ENCODE results near the gene PRRC2B.
"Not testable (repeated sequence)": the region's sequence is repeated elsewhere in the genome, so short reads cannot be mapped to it uniquely, and the experiment has no call there.

PRRC2B gene

GRCh38 chr9:131391020-131391419 lies 2.9 kb upstream of the PRRC2B start:
- TF ChIP-seq, protein P1, sequence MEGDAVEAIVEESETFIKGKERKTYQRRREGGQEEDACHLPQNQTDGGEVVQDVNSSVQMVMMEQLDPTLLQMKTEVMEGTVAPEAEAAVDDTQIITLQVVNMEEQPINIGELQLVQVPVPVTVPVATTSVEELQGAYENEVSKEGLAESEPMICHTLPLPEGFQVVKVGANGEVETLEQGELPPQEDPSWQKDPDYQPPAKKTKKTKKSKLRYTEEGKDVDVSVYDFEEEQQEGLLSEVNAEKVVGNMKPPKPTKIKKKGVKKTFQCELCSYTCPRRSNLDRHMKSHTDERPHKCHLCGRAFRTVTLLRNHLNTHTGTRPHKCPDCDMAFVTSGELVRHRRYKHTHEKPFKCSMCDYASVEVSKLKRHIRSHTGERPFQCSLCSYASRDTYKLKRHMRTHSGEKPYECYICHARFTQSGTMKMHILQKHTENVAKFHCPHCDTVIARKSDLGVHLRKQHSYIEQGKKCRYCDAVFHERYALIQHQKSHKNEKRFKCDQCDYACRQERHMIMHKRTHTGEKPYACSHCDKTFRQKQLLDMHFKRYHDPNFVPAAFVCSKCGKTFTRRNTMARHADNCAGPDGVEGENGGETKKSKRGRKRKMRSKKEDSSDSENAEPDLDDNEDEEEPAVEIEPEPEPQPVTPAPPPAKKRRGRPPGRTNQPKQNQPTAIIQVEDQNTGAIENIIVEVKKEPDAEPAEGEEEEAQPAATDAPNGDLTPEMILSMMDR (IDR thresholded peaks at IDR 0.05; ENCODE audit: control insufficient read depth, extremely low read depth, insufficient read depth): no peak
- no peak for DNase-seq (ENCODE audit: low read depth)
- H3K4me3 ChIP-seq (ENCODE audit: low read depth, low read length): no peak overlapping the region

- TF ChIP-seq, protein P1 (IDR thresholded peaks at IDR 0.05; ENCODE audit: control insufficient read depth, extremely low read depth, insufficient read depth): no peak
- H3K4me3 ChIP-seq (ENCODE audit: low read depth, low read length): no peak overlapping the region
- no peak for DNase-seq (ENCODE audit: low read depth)
Measured at GRCh38 chr9:131391504-131391903, 2.4 kb upstream of the PRRC2B start.

- peak overlapping the region; percentile 68 for H3K4me3 ChIP-seq (ENCODE audit: low read depth, low read length)
- DNase-seq (ENCODE audit: low read depth): no peak
Measured at GRCh38 chr9:131394464-131395156, 724 bp downstream of the PRRC2B start.

GRCh38 chr9:131395157-131396098 lies 1.5 kb downstream of the PRRC2B start:
- TF ChIP-seq, protein P1 (IDR thresholded peaks at IDR 0.05; ENCODE audit: control insufficient read depth, extremely low read depth, insufficient read depth): 0 out of 2 replicates have a peak, but pooled peaks have one; percentile 21
- peak overlapping the region; percentile 68 for H3K4me3 ChIP-seq (ENCODE audit: low read depth, low read length)
- DNase-seq (ENCODE audit: low read depth): peak; percentile 30

More at GRCh38 chr9:131394464-131395156, 724 bp downstream of the PRRC2B start:
- TF ChIP-seq, protein P1 (IDR thresholded peaks at IDR 0.05; ENCODE audit: control insufficient read depth, extremely low read depth, insufficient read depth): no peak

- not testable (repeated sequence) for DNase-seq (ENCODE audit: low read depth)
- peak overlapping the region; percentile 68 for H3K4me3 ChIP-seq (ENCODE audit: low read depth, low read length)
Measured at GRCh38 chr9:131396099-131396479, 2.2 kb downstream of the PRRC2B start.

DNA sequence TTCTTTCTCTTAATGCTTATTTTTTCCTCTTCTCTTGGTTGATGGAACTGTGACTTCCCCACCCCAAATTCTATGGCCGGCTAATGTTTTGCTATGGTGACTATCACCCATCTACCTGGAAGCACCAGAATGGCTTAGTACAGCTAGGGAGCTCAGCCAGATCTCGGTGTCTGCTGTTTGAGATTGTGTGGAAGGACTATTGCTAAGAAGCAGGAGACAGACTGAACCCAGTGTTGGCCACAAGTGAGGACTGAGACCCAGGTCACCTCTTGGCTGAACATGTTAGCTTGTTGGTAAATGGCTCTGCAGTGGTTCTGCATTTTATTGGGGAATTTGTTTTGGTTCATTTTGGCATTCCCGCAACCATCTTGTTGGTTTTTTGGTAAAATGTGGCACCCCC lies 2.7 kb downstream of the PRRC2B start:
- H3K4me3 ChIP-seq (ENCODE audit: low read depth, low read length): peak overlapping the region; percentile 68
- no peak for DNase-seq (ENCODE audit: low read depth)
- TF ChIP-seq, protein P1 (IDR thresholded peaks at IDR 0.05; ENCODE audit: control insufficient read depth, extremely low read depth, insufficient read depth): no peak

DNA sequence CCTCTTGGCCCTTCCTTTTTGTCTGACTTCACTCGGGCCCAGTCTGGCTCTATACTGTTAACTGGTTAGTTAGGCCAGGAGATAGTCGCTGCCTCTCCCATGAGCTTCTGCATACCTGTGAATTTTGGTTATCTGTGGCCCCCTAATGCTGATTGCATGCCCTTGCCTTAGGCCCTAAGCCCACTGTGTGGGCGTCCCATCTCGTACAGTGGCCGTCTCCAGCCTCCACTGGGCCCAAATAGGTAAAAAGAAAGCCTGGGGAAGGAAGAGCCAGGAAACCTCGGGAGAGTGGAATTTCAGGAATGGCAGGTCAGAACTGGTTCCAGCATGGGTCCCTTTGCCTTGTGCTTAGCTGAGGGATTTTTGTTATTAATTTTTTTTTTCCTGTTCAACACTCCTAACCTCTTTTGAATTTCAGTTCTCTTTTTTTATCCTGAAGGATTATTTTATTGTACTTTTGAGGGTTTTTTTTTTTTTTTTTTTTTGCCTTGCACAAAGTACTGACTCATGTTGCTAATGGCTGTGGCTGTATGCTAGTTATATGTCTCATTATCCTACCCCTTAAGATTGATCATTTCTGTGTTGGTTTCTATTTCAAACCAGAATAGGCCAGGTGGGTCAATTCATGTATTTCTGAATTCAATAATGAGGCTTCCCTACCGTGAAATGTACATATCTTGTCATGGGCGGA lies 3.4 kb downstream of the PRRC2B start:
- DNase-seq (ENCODE audit: low read depth): peak; percentile 48
- TF ChIP-seq, protein P1 (IDR thresholded peaks at IDR 0.05; ENCODE audit: control insufficient read depth, extremely low read depth, insufficient read depth): no peak
- peak overlapping the region; percentile 68 for H3K4me3 ChIP-seq (ENCODE audit: low read depth, low read length)

All from LNCaP clone FGC (cell line).